Measurements from ENCODE around the gene MLLT3.

DNA sequence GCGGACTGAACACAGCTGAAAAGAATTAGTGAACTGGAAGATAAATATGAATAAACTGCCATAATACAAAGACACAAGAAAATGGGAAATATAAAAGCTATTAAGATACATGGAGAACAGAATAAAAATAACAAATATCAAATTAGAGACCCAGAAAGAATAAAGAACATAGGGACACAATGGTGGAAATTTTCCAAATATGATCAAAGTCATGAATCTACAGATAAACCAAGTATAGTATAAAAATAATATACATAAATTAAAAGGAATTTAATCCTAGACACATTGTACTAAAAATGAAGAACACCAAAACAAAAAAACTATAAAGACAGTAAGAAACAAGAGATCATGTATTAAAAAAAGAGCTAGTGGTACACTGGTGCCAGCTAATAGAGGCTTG is 194.9 kb downstream of the MLLT3 start:
- TF ChIP-seq ATF2 (CRISPR knock-in tag; IDR thresholded peaks at IDR 0.05; ENCODE audit: borderline replicate concordance, low read depth) (no peak), MYBL2 (CRISPR knock-in tag; IDR thresholded peaks at IDR 0.05) (no peak), USF1 (CRISPR knock-in tag; IDR thresholded peaks at IDR 0.05) (no peak), CREM (CRISPR knock-in tag; IDR thresholded peaks at IDR 0.05) (no peak), IRF2 (CRISPR knock-in tag; IDR thresholded peaks at IDR 0.05; ENCODE audit: borderline replicate concordance, low read depth) (no peak)
- TF ChIP-seq, protein P1, sequence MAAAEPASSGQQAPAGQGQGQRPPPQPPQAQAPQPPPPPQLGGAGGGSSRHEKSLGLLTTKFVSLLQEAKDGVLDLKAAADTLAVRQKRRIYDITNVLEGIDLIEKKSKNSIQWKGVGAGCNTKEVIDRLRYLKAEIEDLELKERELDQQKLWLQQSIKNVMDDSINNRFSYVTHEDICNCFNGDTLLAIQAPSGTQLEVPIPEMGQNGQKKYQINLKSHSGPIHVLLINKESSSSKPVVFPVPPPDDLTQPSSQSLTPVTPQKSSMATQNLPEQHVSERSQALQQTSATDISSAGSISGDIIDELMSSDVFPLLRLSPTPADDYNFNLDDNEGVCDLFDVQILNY (CRISPR knock-in tag; IDR thresholded peaks at IDR 0.05), result no peak
- TF ChIP-seq, protein P2, sequence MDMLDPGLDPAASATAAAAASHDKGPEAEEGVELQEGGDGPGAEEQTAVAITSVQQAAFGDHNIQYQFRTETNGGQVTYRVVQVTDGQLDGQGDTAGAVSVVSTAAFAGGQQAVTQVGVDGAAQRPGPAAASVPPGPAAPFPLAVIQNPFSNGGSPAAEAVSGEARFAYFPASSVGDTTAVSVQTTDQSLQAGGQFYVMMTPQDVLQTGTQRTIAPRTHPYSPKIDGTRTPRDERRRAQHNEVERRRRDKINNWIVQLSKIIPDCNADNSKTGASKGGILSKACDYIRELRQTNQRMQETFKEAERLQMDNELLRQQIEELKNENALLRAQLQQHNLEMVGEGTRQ (CRISPR knock-in tag; IDR thresholded peaks at IDR 0.05), result no peak
- TF ChIP-seq, protein P3, sequence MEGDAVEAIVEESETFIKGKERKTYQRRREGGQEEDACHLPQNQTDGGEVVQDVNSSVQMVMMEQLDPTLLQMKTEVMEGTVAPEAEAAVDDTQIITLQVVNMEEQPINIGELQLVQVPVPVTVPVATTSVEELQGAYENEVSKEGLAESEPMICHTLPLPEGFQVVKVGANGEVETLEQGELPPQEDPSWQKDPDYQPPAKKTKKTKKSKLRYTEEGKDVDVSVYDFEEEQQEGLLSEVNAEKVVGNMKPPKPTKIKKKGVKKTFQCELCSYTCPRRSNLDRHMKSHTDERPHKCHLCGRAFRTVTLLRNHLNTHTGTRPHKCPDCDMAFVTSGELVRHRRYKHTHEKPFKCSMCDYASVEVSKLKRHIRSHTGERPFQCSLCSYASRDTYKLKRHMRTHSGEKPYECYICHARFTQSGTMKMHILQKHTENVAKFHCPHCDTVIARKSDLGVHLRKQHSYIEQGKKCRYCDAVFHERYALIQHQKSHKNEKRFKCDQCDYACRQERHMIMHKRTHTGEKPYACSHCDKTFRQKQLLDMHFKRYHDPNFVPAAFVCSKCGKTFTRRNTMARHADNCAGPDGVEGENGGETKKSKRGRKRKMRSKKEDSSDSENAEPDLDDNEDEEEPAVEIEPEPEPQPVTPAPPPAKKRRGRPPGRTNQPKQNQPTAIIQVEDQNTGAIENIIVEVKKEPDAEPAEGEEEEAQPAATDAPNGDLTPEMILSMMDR (IDR thresholded peaks at IDR 0.05), result no peak
